ENCODE measurements around the gene TRAPPC2L.

- TF ChIP-seq ZNF253 (CRISPR knock-in tag; IDR thresholded peaks at IDR 0.05; ENCODE audit: borderline replicate concordance) = no peak
- TF ChIP-seq SETDB1 (CRISPR knock-in tag; IDR thresholded peaks at IDR 0.05; ENCODE audit: borderline replicate concordance) = no peak
- TF ChIP-seq, protein P1, sequence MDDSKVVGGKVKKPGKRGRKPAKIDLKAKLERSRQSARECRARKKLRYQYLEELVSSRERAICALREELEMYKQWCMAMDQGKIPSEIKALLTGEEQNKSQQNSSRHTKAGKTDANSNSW (CRISPR knock-in tag; IDR thresholded peaks at IDR 0.05; ENCODE audit: borderline replicate concordance) = no peak
- no peak for TF ChIP-seq ZNF263 (CRISPR knock-in tag; IDR thresholded peaks at IDR 0.05)
- no peak for TF ChIP-seq RBFOX2 (IDR thresholded peaks at IDR 0.05; ENCODE audit: low read depth, low read length)
- TF ChIP-seq, protein P2, sequence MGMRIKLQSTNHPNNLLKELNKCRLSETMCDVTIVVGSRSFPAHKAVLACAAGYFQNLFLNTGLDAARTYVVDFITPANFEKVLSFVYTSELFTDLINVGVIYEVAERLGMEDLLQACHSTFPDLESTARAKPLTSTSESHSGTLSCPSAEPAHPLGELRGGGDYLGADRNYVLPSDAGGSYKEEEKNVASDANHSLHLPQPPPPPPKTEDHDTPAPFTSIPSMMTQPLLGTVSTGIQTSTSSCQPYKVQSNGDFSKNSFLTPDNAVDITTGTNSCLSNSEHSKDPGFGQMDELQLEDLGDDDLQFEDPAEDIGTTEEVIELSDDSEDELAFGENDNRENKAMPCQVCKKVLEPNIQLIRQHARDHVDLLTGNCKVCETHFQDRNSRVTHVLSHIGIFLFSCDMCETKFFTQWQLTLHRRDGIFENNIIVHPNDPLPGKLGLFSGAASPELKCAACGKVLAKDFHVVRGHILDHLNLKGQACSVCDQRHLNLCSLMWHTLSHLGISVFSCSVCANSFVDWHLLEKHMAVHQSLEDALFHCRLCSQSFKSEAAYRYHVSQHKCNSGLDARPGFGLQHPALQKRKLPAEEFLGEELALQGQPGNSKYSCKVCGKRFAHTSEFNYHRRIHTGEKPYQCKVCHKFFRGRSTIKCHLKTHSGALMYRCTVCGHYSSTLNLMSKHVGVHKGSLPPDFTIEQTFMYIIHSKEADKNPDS (CRISPR knock-in tag; IDR thresholded peaks at IDR 0.05) = no peak
- no peak for TF ChIP-seq CTCF (CRISPR knock-in tag; IDR thresholded peaks at IDR 0.05)
- no peak for TF ChIP-seq SIN3A (IDR thresholded peaks at IDR 0.05; ENCODE audit: borderline replicate concordance, low read depth, low read length)
- TF ChIP-seq ATF3 (CRISPR knock-in tag; IDR thresholded peaks at IDR 0.05) = no peak
- no peak for TF ChIP-seq SMC3 (IDR thresholded peaks at IDR 0.05; ENCODE audit: low read length)
- TF ChIP-seq FOXK1 (CRISPR knock-in tag; IDR thresholded peaks at IDR 0.05; ENCODE audit: borderline replicate concordance, low read depth) = no peak
- TF ChIP-seq RXRB (CRISPR knock-in tag; IDR thresholded peaks at IDR 0.05; ENCODE audit: borderline replicate concordance) = no peak
Observed at GRCh38 chr16:88819126-88819525, 37.8 kb upstream of the TRAPPC2L start.

Data from HepG2 (cell line).